T-helper 2 cell treated with Interferon-gamma antibody and Interleukin-4, amounts not matched to agents 5 μg/mL and 100 μg/mL, for 36 hours (primary cell): ENCODE measurements around the gene POU2AF1.

Source experiments
- DNase-seq: peaks from one replicate; pipeline ENCODE4 v3.0.0; 2021; ENCODE audit warnings: low spot score
- H3K27ac Mint-ChIP-seq: one replicate; pipeline ENCODE4 v1.8.0; 2021; ENCODE audit warnings: mild to moderate bottlenecking, mixed read lengths
- H3K27me3 Mint-ChIP-seq: one replicate; pipeline ENCODE4 v1.8.0; 2021; ENCODE audit warnings: low read depth, mixed read lengths
- H3K36me3 Mint-ChIP-seq: one replicate; pipeline ENCODE4 v1.8.0; 2021; ENCODE audit warnings: low read depth, mixed read lengths
- H3K4me1 Mint-ChIP-seq: one replicate; pipeline ENCODE4 v1.8.0; 2021; ENCODE audit warnings: low read depth, mixed read lengths
- H3K4me3 Mint-ChIP-seq: one replicate; pipeline ENCODE4 v1.8.0; 2022; ENCODE audit warnings: mild to moderate bottlenecking, moderate library complexity, mixed read lengths
- H3K9me3 Mint-ChIP-seq: one replicate; pipeline ENCODE4 v1.8.0; 2021; ENCODE audit warnings: mixed read lengths

The POU2AF1 gene

DNA sequence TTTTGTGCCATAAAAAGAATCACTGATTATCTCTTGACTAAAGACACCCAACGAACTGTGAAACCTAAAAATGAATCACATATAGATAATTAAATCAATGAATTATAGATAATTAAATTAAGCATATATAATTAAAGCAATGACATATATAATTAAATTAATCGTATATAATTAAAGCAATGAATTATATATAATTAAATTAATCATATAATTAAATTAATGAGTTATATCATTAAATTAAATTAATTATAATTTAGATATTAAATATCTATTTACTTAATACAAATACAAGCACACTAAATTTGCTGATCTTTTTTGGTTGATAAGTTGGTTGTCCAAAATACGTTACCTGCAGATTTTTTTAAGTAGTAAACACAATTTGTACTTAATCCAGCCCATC, 30.9 kb downstream of the POU2AF1 start:
- H3K36me3 Mint-ChIP-seq, result no peaks in the 10 kb centered on the region
- DNase-seq, result no peak
- H3K27me3 Mint-ChIP-seq, result peaks cover 6% of the 10 kb centered on the region
- no peaks in the 10 kb centered on the region for H3K4me1 Mint-ChIP-seq
- no peaks in the 10 kb centered on the region for H3K9me3 Mint-ChIP-seq
- no peak overlapping the region for H3K27ac Mint-ChIP-seq
- no peak overlapping the region for H3K4me3 Mint-ChIP-seq

- H3K36me3 Mint-ChIP-seq, result no peaks in the 10 kb centered on the region
- H3K27me3 Mint-ChIP-seq, result peaks cover 6% of the 10 kb centered on the region
- no peaks in the 10 kb centered on the region for H3K4me1 Mint-ChIP-seq
- no peaks in the 10 kb centered on the region for H3K9me3 Mint-ChIP-seq
- H3K4me3 Mint-ChIP-seq, result no peak overlapping the region
- DNase-seq, result no peak
- no peak overlapping the region for H3K27ac Mint-ChIP-seq
Observed at GRCh38 chr11:111347723-111348115, 31.4 kb downstream of the POU2AF1 start.

DNA sequence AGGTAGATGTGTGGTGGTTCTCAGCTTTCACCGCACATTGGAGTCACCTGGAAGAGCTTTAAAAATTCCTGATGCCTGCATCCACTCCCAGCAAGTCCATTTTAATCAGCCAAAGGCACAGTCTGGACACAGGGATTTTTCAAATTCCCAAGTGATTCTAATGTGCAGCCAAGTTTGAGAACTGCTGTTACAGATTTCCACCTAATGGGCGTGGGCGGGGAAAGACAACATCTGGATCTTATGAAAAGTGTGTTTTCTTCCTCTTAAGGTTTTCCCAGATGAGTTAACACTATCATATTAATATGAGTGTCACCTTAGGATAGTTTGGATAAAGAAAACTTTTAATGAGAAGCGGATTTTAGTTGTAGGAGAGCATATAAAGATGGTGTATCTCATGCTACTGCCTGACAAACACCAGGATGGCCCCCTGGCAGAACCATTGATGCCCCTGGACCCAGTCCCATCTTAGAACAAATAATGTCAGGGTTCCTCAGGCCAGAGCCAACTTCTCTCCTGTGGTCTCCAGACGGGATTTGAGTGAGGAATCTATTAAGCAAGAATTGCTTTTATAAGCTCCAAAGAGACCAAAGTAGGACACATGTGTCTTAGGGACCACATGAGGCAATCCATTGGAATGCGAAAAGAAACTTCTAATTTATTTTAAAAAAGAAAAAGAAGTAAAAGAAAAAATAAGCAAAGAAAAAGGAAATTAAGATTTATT, 31.9 kb downstream of the POU2AF1 start:
- Mint-ChIP-seq H3K9me3 (no peaks in the 10 kb centered on the region), H3K36me3 (no peaks in the 10 kb centered on the region), H3K27me3 (peaks cover 6% of the 10 kb centered on the region), H3K27ac (no peak overlapping the region), H3K4me1 (no peaks in the 10 kb centered on the region), H3K4me3 (no peak overlapping the region)
- no peak for DNase-seq

DNA sequence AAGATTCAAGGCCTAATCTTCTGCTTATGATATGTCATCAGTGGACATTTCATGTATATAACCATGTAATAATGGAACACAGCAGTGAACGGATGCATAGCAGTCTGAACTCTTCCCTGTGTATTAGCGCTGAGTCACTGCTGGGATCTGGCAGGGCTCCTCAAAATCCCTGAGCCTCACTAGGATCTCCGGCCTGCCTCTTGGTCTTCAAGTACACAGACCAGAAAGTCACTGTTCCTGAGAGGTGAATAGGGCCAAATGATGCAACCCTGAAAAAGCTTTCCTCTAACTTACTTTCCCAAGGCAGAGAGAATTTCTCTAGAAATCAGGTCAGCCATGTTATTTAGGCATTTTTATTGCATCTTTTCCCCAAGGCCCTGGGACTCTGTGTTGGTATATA, 35.0 kb downstream of the POU2AF1 start:
- peaks cover 7% of the 10 kb centered on the region for H3K27me3 Mint-ChIP-seq
- H3K36me3 Mint-ChIP-seq, result peaks cover 3% of the 10 kb centered on the region
- peaks cover 8% of the 10 kb centered on the region for H3K9me3 Mint-ChIP-seq
- no peak overlapping the region for H3K4me3 Mint-ChIP-seq
- no peaks in the 10 kb centered on the region for H3K4me1 Mint-ChIP-seq
- H3K27ac Mint-ChIP-seq, result no peak overlapping the region
- no peak for DNase-seq

- H3K36me3 Mint-ChIP-seq, result peaks cover 3% of the 10 kb centered on the region
- no peak overlapping the region for H3K27ac Mint-ChIP-seq
- H3K9me3 Mint-ChIP-seq, result peaks cover 8% of the 10 kb centered on the region
- H3K4me1 Mint-ChIP-seq, result no peaks in the 10 kb centered on the region
- H3K27me3 Mint-ChIP-seq, result peaks cover 7% of the 10 kb centered on the region
- no peak overlapping the region for H3K4me3 Mint-ChIP-seq
- no peak for DNase-seq
Observed at GRCh38 chr11:111342329-111342728, 36.7 kb downstream of the POU2AF1 start.

- H3K36me3 Mint-ChIP-seq, result peaks cover 3% of the 10 kb centered on the region
- no peak for DNase-seq
- peaks cover 8% of the 10 kb centered on the region for H3K9me3 Mint-ChIP-seq
- no peak overlapping the region for H3K27ac Mint-ChIP-seq
- H3K27me3 Mint-ChIP-seq, result peaks cover 7% of the 10 kb centered on the region
- no peak overlapping the region for H3K4me3 Mint-ChIP-seq
- H3K4me1 Mint-ChIP-seq, result no peaks in the 10 kb centered on the region
Observed at GRCh38 chr11:111339758-111340388, 39.2 kb downstream of the POU2AF1 start.

- H3K4me3 Mint-ChIP-seq, result no peak overlapping the region
- H3K27me3 Mint-ChIP-seq, result peaks cover 9% of the 10 kb centered on the region
- no peaks in the 10 kb centered on the region for H3K4me1 Mint-ChIP-seq
- peaks cover 3% of the 10 kb centered on the region for H3K36me3 Mint-ChIP-seq
- no peak overlapping the region for H3K27ac Mint-ChIP-seq
- H3K9me3 Mint-ChIP-seq, result peaks cover 8% of the 10 kb centered on the region
- DNase-seq, result no peak
Observed at GRCh38 chr11:111336582-111337256, 42.4 kb downstream of the POU2AF1 start.

GRCh38 chr11:111336062-111336461, 43.0 kb downstream of the POU2AF1 start:
- no peaks in the 10 kb centered on the region for H3K4me1 Mint-ChIP-seq
- H3K27me3 Mint-ChIP-seq, result peaks cover 9% of the 10 kb centered on the region
- no peak overlapping the region for H3K27ac Mint-ChIP-seq
- H3K36me3 Mint-ChIP-seq, result peaks cover 3% of the 10 kb centered on the region
- no peak for DNase-seq
- H3K9me3 Mint-ChIP-seq, result peaks cover 8% of the 10 kb centered on the region
- no peak overlapping the region for H3K4me3 Mint-ChIP-seq

GRCh38 chr11:111335549-111335948, 43.5 kb downstream of the POU2AF1 start:
- no peak overlapping the region for H3K27ac Mint-ChIP-seq
- H3K4me1 Mint-ChIP-seq, result no peaks in the 10 kb centered on the region
- H3K4me3 Mint-ChIP-seq, result no peak overlapping the region
- H3K36me3 Mint-ChIP-seq, result peaks cover 3% of the 10 kb centered on the region
- peaks cover 8% of the 10 kb centered on the region for H3K27me3 Mint-ChIP-seq
- peaks cover 8% of the 10 kb centered on the region for H3K9me3 Mint-ChIP-seq
- DNase-seq, result no peak

- Mint-ChIP-seq H3K36me3 (peaks cover 3% of the 10 kb centered on the region), H3K9me3 (peaks cover 5% of the 10 kb centered on the region), H3K27me3 (peaks cover 6% of the 10 kb centered on the region), H3K27ac (no peak overlapping the region), H3K4me3 (no peak overlapping the region), H3K4me1 (no peaks in the 10 kb centered on the region)
- DNase-seq, result no peak
Observed at GRCh38 chr11:111334532-111335502, 44.3 kb downstream of the POU2AF1 start.

- Mint-ChIP-seq H3K36me3 (no peaks in the 10 kb centered on the region), H3K27me3 (peaks cover 2% of the 10 kb centered on the region), H3K9me3 (no peaks in the 10 kb centered on the region), H3K27ac (no peak overlapping the region), H3K4me1 (no peaks in the 10 kb centered on the region), H3K4me3 (no peak overlapping the region)
- no peak for DNase-seq
Observed at GRCh38 chr11:111331711-111332479, 47.2 kb downstream of the POU2AF1 start.

- Mint-ChIP-seq H3K4me3 (no peak overlapping the region), H3K9me3 (no peaks in the 10 kb centered on the region), H3K36me3 (no peaks in the 10 kb centered on the region), H3K27me3 (peaks cover 2% of the 10 kb centered on the region), H3K27ac (no peak overlapping the region), H3K4me1 (no peaks in the 10 kb centered on the region)
- DNase-seq, result no peak
Observed at GRCh38 chr11:111330234-111330893, 48.7 kb downstream of the POU2AF1 start.
